Measurements from ENCODE around the gene BANP.
"Not testable (repeated sequence)": the region's sequence is repeated elsewhere in the genome, so short reads cannot be mapped to it uniquely, and the experiment has no call there.

The BANP gene

DNA sequence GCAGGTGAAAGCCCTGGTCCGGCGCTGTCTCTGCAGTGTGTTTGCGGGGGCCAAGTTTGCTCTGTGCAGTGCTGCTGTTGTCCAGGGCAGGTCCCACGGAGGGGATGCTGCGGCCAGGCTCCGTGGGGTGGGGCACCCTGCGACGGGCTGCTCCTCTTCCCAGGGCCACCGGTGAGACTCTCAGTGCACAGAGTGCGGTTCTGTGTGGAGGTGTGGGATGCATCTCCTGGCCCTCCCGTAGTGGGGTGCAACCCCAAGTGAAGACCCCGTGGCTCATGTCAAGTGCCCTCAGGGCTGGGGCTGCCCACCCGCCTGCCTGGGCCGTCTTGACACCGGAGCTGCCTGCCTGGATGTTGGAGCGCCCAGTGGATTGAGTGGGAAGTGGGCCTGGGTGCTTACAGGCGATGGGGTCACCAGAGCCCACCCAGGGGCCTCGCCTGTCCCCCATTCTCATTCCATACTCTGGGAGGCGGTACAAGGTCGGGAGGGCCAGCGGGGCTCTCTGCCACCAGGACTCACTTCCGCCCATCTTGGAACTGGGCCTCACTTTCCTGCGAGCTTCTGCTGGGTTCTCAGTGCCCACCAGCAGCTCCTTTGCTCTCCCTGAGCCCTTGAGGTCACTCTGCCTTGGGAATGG is 119.9 kb downstream of the BANP start:
- TF ChIP-seq, protein P1, sequence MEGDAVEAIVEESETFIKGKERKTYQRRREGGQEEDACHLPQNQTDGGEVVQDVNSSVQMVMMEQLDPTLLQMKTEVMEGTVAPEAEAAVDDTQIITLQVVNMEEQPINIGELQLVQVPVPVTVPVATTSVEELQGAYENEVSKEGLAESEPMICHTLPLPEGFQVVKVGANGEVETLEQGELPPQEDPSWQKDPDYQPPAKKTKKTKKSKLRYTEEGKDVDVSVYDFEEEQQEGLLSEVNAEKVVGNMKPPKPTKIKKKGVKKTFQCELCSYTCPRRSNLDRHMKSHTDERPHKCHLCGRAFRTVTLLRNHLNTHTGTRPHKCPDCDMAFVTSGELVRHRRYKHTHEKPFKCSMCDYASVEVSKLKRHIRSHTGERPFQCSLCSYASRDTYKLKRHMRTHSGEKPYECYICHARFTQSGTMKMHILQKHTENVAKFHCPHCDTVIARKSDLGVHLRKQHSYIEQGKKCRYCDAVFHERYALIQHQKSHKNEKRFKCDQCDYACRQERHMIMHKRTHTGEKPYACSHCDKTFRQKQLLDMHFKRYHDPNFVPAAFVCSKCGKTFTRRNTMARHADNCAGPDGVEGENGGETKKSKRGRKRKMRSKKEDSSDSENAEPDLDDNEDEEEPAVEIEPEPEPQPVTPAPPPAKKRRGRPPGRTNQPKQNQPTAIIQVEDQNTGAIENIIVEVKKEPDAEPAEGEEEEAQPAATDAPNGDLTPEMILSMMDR (IDR thresholded peaks at IDR 0.05; ENCODE audit: borderline replicate concordance, insufficient read depth, low read depth, low read length) = no peak

DNA sequence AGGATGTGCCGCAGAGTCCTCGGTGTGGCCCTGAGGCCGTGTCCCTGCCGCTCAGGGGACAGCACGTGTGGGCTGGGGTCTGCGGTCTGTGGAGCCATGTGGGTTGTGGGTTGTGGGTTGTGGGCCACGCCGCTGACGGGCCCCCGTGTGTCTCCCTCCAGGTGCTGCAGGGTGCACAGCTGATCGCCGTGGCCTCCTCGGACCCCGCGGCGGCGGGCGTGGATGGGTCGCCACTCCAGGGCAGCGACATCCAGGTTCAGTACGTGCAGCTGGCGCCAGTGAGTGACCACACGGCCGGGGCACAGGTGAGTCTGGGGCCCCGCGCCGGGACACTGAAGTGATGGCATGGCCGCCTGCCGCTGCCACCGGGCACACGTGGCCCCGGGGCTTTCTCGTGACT is 120.7 kb downstream of the BANP start:
- H3K4me3 ChIP-seq (ENCODE audit: low read depth, low read length) = no peak overlapping the region
- TF ChIP-seq, protein P1 (IDR thresholded peaks at IDR 0.05; ENCODE audit: borderline replicate concordance, insufficient read depth, low read depth, low read length) = no peak

More for the DNA sequence above, 119.9 kb downstream of the BANP start:
- no peak overlapping the region for H3K4me3 ChIP-seq (ENCODE audit: low read depth, low read length)

DNA sequence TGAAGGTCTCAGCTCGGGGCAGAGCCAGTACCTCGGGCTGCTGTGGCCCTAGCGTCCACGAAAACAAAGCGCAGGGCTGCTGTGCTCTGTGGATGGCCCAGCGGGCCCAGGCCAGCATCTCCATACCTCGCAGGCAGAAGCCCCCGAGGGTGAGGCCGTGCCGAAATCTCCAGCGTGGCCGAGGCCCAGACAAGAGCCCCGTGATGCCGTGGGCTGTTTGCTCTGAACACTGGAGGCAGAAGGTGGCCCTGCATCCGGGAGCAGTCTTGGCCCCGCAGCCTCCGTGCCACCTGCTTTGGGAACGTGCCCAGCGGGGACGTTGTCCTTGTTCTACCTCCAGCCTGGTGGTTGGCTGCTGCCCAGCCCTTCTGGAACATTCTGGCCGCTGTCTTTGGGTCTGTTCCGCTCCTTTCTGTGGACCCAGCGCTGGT is 121.4 kb downstream of the BANP start:
- TF ChIP-seq, protein P1 (IDR thresholded peaks at IDR 0.05; ENCODE audit: borderline replicate concordance, insufficient read depth, low read depth, low read length) = no peak
- H3K4me3 ChIP-seq (ENCODE audit: low read depth, low read length) = no peak overlapping the region

DNA sequence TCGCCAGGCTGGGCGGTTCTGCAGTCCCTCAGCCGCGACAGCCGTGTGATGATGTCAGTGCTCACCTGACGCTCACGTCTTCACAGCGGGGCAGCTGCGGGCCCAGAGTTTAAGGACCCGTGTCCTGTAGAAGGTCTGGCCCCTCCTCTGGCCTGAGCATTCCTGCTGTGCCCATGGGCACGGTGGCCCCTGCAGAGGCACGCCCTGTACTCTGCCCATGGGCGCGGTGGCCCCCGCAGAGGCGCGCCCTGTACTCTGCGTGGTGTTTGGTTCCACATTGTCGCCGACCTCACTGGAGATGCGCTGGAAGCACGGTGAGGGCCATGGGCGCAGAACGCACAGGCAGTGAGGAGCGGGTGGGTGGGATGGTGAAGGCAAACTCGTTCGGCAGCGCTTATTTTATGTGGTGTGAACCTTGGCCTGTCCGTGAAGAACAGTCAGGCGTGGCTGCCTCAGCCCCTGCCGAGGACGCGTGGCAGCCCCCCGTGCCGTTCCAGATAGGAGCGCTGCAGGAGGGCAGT is 122.0 kb downstream of the BANP start:
- TF ChIP-seq, protein P1 (IDR thresholded peaks at IDR 0.05; ENCODE audit: borderline replicate concordance, insufficient read depth, low read depth, low read length) = no peak
- no peak overlapping the region for H3K4me3 ChIP-seq (ENCODE audit: low read depth, low read length)

DNA sequence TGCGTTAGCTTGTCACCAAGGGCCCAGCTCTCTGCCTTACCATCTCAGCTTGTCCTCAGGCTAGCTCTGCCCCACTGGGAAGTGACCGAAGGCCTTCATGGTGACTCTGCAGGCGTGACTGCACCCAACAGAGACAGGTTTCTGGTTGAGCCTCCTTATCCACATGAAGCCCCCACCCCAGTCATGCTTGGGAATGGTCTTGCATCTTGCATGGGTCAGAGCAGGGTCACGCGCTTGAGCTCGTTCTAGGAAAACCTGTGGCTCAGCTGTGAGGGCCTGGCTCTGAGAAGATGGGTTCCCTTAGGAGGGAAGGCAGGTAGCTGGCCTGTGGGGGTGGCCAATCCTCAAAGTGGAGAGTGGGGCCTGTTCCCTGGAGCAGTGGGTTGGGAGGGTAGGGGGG is 122.8 kb downstream of the BANP start:
- TF ChIP-seq, protein P1 (IDR thresholded peaks at IDR 0.05; ENCODE audit: borderline replicate concordance, insufficient read depth, low read depth, low read length) = no peak
- H3K4me3 ChIP-seq (ENCODE audit: low read depth, low read length) = no peak overlapping the region

DNA sequence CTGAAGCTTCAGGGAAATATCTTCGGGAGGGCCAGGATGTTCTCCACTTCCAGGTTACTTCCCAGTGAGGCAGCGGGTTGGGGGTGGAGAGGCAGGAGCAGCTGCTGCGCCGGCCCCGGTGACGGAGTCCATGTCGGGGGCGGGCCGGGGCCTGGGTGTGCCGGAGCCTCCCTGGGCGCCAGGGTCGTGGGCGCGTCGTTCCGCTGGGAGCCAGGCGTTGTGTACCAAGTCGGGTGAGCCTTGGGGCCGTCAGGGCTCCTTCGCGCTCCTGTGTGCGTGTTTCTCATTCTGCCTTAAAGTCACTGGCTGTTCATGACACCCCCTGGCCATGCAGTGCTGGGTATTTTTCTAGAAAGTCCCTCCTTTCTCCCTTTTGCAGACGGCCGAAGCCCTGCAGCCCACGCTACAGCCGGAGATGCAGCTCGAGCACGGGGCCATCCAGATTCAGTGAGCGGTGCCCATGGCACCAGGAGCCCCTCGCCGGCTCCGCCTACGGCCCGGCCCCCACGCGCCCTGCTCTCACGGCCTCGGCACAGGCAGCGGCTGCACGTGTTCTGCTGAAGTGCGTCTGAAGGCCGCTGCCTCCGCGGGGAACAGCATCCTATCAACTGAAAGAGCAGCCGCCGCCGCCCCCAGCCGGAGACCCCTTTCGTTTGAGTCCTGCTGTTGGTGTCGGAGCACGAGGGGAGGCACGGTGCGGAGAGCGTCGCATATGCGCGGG is 125.1 kb downstream of the BANP start:
- no peak overlapping the region for H3K4me3 ChIP-seq (ENCODE audit: low read depth, low read length)
- TF ChIP-seq, protein P1 (IDR thresholded peaks at IDR 0.05; ENCODE audit: borderline replicate concordance, insufficient read depth, low read depth, low read length) = no peak

DNA sequence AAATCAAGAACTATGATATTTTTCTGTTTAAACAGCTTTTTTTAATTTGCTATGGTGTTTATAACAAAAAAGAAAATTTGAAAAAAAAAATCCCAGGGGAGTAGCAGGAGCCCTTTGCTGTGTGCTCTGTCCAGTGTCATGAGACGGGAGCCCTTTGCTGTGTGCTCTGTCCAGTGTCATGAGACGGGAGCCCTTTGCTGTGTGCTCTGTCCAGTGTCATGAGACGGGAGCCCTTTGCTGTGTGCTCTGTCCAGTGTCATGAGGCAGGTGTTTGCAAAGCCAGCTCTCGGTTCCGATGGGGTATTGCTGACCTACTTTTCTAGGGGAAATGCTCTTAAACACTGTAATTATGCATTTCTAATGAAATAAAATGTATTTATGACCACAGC is 125.7 kb downstream of the BANP start:
- not testable (repeated sequence) for H3K4me3 ChIP-seq (ENCODE audit: low read depth, low read length)
